ENCODE measurements around the gene NUP43.
"Not testable (repeated sequence)": the region's sequence is repeated elsewhere in the genome, so short reads cannot be mapped to it uniquely, and the experiment has no call there.

The NUP43 gene

DNA sequence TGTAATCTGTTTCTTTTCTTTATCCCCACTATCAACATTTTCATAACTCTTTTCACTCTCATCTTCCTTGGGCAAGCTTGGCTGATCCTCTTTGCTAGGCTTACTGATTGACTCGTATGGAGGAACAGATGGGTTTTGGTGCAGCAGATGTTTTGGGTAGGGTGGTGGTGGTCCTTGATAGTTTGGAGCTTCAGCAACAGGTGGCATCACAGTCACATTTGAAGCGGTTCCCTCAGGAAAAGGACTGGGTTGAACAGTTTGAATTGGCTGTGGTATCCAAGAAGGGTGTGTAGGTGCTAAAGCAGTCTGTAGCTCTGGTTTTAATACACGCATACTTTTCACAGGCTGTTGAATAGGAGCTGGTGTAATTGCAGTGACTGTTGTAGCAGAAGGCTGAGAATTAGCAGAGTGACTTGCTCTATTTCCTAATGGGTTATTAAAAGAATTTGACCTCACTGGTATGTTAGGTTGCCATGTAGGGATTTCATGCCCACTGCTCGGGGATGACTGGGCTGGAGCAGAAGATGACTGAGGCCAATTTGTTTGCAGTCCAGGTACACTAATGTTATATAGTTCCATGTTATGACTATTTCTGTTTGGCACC is 63.0 kb downstream of the NUP43 start:
- no peak for DNase-seq

DNA sequence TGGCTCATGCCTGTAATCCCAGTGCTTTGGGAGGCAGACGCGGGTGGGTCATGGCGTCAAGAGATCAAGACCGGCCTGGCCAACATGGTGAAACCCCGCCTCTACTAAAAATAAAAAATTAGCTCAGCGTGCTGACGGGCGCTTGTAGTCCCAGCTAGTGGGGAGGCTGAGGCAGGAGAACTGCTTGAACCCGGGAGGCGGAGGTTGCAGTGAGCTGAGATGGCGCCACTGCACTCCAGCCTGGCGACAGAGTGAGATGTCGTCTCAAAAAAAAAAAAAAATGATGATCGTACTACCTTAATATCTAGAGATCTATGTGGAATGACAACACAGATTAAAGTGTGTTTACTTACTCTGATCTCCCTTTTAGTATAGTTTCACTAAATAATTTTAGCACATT is 64.5 kb downstream of the NUP43 start:
- not testable (repeated sequence) for DNase-seq

DNA sequence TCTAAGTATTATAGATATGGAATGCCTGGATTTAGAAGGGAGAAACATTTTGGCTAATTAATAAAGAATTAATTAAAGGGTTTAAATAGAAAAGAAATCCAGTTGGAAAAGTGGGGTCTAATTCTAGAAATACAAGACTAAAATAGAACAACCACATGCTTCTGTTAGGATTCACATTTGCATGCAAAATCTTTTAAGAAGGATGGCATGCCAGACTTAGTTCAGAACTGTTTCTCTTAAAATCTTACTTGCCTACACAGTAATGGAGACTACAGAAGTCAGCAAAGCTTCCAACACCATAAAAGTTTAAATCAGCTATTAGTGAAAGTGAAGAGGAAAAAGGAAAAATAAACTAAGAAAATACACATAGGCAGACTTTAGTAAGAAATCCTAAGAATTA is 65.1 kb downstream of the NUP43 start:
- DNase-seq = no peak

DNA sequence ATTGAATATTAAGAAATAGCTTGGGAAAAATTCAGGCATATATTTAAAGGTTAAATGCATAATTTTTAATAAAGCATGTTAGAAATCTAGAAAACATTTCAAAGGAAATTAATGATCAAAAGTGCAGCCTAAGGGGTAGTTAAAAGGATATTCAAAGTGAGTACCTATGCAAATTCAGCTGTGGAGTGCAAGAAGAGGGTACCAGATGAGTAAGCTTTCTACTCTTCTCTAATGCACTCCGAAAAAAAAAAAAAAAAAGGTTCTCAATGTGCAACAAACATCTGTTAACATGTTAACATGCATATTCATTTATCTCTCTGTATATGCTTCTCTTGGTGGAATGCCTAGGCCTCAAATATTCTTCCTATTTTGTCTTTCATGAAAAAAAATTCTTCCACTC is 65.8 kb downstream of the NUP43 start:
- no peak for DNase-seq

All from fibroblast of upper back skin (primary cell).